KMS-11 (cell line): ENCODE measurements around the gene SNX3.

Experiments
- H2AFZ ChIP-seq: fragments of 200-600 bp; sonication (generic); 2 replicates; pipeline ENCODE4 v1.6.1; 2016; ENCODE audit warnings: antibody characterized with exemption, mixed run types, low read depth
- H3K27ac ChIP-seq: fragments of 200-600 bp; sonication (generic); 2 replicates; pipeline ENCODE4 v1.6.1; 2016; ENCODE audit warnings: mild to moderate bottlenecking, mixed run types
- H3K27me3 ChIP-seq: fragments of 200-600 bp; sonication (generic); 2 replicates; pipeline ENCODE4 v1.6.1; 2017; ENCODE audit warnings: mild to moderate bottlenecking, low read depth, mixed run types, moderate library complexity; ENCODE audit not compliant: insufficient read depth
- H3K36me3 ChIP-seq: fragments of 200-600 bp; sonication (generic); 2 replicates; pipeline ENCODE4 v1.6.1; 2017; ENCODE audit warnings: mild to moderate bottlenecking, mixed run types; ENCODE audit not compliant: insufficient read depth
- H3K4me1 ChIP-seq: fragments of 200-600 bp; sonication (generic); 2 replicates; pipeline ENCODE4 v1.6.1; 2016; ENCODE audit warnings: mild to moderate bottlenecking, low read depth, mixed run types; ENCODE audit not compliant: poor library complexity, severe bottlenecking
- H3K4me2 ChIP-seq: fragments of 200-600 bp; sonication (generic); 2 replicates; pipeline ENCODE4 v1.7.0; 2016; ENCODE audit warnings: mild to moderate bottlenecking, mixed run types
- H3K4me3 ChIP-seq: fragments of 200-600 bp; sonication (generic); IDR thresholded peaks from 2 replicates; pipeline ENCODE4 v1.6.1; 2017; ENCODE audit warnings: low read depth, low read length, mixed read lengths; ENCODE audit not compliant: insufficient read depth
- H3K79me2 ChIP-seq: fragments of 200-600 bp; sonication (generic); 2 replicates; pipeline ENCODE4 v1.6.1; 2016; ENCODE audit warnings: low read depth, mixed run types; ENCODE audit not compliant: insufficient read depth
- H3K9ac ChIP-seq: fragments of 200-600 bp; sonication (generic); 2 replicates; pipeline ENCODE4 v1.6.1; 2016; ENCODE audit warnings: mild to moderate bottlenecking, mixed run types
- H4K20me1 ChIP-seq: fragments of 200-600 bp; sonication (generic); 2 replicates; pipeline ENCODE4 v1.6.1; 2016; ENCODE audit warnings: mild to moderate bottlenecking, mixed run types; ENCODE audit not compliant: insufficient read depth
- CTCF ChIP-seq: fragments of 200-600 bp; sonication (generic); conservative IDR thresholded peaks from 2 replicates; pipeline ENCODE4 v1.6.1; 2017; ENCODE audit warnings: low read depth, mild to moderate bottlenecking, antibody characterized with exemption, low read length, moderate library complexity, mixed read lengths

SNX3 gene

GRCh38 chr6:108180776-108181175 lies 80.1 kb downstream of the SNX3 start:
- Histone ChIP-seq H3K9ac (no peak overlapping the region), H3K4me2 (no peak overlapping the region), H3K4me3 (no peak overlapping the region), H3K79me2 (no peaks in the 10 kb centered on the region), H3K36me3 (no peaks in the 10 kb centered on the region), H3K4me1 (no peaks in the 10 kb centered on the region), H2AFZ (no peak overlapping the region), H3K27ac (no peak overlapping the region), H4K20me1 (no peaks in the 10 kb centered on the region), H3K27me3 (no peaks in the 10 kb centered on the region)
- TF ChIP-seq CTCF = no peak

GRCh38 chr6:108180266-108180665 lies 80.6 kb downstream of the SNX3 start:
- Histone ChIP-seq H3K4me2 (no peak overlapping the region), H4K20me1 (no peaks in the 10 kb centered on the region), H3K9ac (no peak overlapping the region), H3K79me2 (no peaks in the 10 kb centered on the region), H3K4me1 (no peaks in the 10 kb centered on the region), H3K27ac (no peak overlapping the region), H3K36me3 (no peaks in the 10 kb centered on the region), H2AFZ (no peak overlapping the region), H3K4me3 (no peak overlapping the region), H3K27me3 (no peaks in the 10 kb centered on the region)
- no peak for TF ChIP-seq CTCF

GRCh38 chr6:108179741-108180140 lies 81.1 kb downstream of the SNX3 start:
- TF ChIP-seq CTCF = no peak
- H3K4me1 ChIP-seq = no peaks in the 10 kb centered on the region
- no peaks in the 10 kb centered on the region for H3K27me3 ChIP-seq
- H4K20me1 ChIP-seq = no peaks in the 10 kb centered on the region
- H2AFZ ChIP-seq = no peak overlapping the region
- no peak overlapping the region for H3K9ac ChIP-seq
- H3K4me2 ChIP-seq = no peak overlapping the region
- H3K79me2 ChIP-seq = no peaks in the 10 kb centered on the region
- H3K4me3 ChIP-seq = no peak overlapping the region
- no peak overlapping the region for H3K27ac ChIP-seq
- H3K36me3 ChIP-seq = no peaks in the 10 kb centered on the region

GRCh38 chr6:108176281-108177089 lies 84.4 kb downstream of the SNX3 start:
- no peaks in the 10 kb centered on the region for H4K20me1 ChIP-seq
- H3K4me1 ChIP-seq = no peaks in the 10 kb centered on the region
- no peak overlapping the region for H3K4me3 ChIP-seq
- H3K79me2 ChIP-seq = no peaks in the 10 kb centered on the region
- H3K36me3 ChIP-seq = no peaks in the 10 kb centered on the region
- H3K27ac ChIP-seq = no peak overlapping the region
- TF ChIP-seq CTCF = no peak
- H3K4me2 ChIP-seq = no peak overlapping the region
- no peak overlapping the region for H3K9ac ChIP-seq
- no peaks in the 10 kb centered on the region for H3K27me3 ChIP-seq
- no peak overlapping the region for H2AFZ ChIP-seq
